ENCODE results near the gene ALG10. TPM values are rescaled to one million over a fixed set of nuclear protein-coding genes. Genes with fewer than 3 reads are reported as not detected.

ALG10 gene
- total RNA-seq, 1 experiment from 2014 or later = 13.0 TPM

DNA sequence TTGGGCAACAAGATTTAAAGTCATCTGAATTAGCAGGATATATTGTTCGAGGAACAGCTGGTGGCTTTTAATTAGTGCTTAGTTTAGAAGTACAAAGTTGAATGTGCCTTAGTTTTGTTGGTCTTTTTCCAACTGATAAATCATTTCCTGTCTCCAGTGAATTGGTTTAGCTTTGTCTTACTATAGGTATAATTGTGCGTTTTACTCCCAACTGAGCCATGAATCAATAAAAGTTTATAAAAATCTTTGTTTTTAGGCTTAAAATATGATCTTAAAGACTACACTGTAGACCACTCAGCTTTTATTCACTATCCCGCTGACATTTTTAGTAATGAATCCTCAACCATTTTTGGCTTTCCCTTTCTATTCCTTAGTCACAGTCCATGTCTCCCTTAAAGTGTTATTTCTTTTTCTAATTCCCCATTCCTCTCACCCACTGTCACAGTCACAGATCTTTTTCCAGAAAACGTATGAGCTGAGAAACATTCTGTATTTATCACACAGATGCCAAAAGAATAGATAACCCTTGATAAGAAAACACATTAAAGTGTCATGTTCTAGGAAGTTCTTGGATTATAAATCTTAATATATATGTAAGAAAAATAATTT, 34.0 kb upstream of the ALG10 start:
- no CpG with 5 or more reads among the region's 4 CpGs for WGBS (ENCODE audit: extremely low coverage, insufficient read length, low lambda C conversion rate)
- Histone ChIP-seq H2AK5ac (ENCODE audit: insufficient read length, low read length) (no peak overlapping the region), H4K20me1 (ENCODE audit: control insufficient read depth, insufficient read depth, insufficient read length) (no peaks in the 10 kb centered on the region)

More for the DNA sequence above, 34.0 kb upstream of the ALG10 start:
- Histone ChIP-seq H3K14ac (ENCODE audit: insufficient read depth, low read length) (no peak overlapping the region), H3T11ph (ENCODE audit: low read length) (no peak overlapping the region), H3K27me3 (ENCODE audit: insufficient read depth, low read length) (no peaks in the 10 kb centered on the region), H4K8ac (replicated peaks; ENCODE audit: insufficient read length, low read depth, low read length) (no peak overlapping the region), H3K4me2 (ENCODE audit: insufficient read depth, insufficient read length, low read length) (no peak overlapping the region), H3K4ac (ENCODE audit: low read depth, low read length) (no peak overlapping the region), H2BK5ac (ENCODE audit: insufficient read length, low read length) (no peak overlapping the region), H2AFZ (ENCODE audit: low read length) (no peak overlapping the region), H3K56ac (ENCODE audit: insufficient read length, low read depth, low read length) (no peak overlapping the region), H3K23ac (ENCODE audit: insufficient read length, low read depth, low read length) (no peak overlapping the region), H3K79me2 (ENCODE audit: insufficient read depth, low read length) (no peaks in the 10 kb centered on the region), H2BK15ac (ENCODE audit: low read depth, low read length) (no peak overlapping the region), H3K9ac (ENCODE audit: extremely low read depth, insufficient read length, low read length) (no peak overlapping the region), H3K18ac (ENCODE audit: insufficient read length, low read depth, low read length) (no peak overlapping the region), H4K91ac (ENCODE audit: insufficient read length, low read depth, low read length) (no peak overlapping the region), H3K4me1 (ENCODE audit: insufficient read depth, low read length) (no peaks in the 10 kb centered on the region), H3K9me3 (ENCODE audit: control insufficient read depth, low read depth, low read length) (no peaks in the 10 kb centered on the region), H3K79me1 (ENCODE audit: insufficient read depth, low read depth, low read length, poor library complexity, severe bottlenecking) (no peaks in the 10 kb centered on the region), H3K23me2 (ENCODE audit: insufficient read length, low read depth, low read length, poor library complexity, severe bottlenecking) (no peaks in the 10 kb centered on the region), H4K5ac (ENCODE audit: insufficient read length, low read depth, low read length) (no peak overlapping the region), H2BK120ac (ENCODE audit: low read depth, low read length, poor library complexity, severe bottlenecking) (no peak overlapping the region), H2BK12ac (ENCODE audit: insufficient read length, low read depth, low read length) (no peak overlapping the region), H3K27ac (ENCODE audit: insufficient read length, low read depth, low read length) (no peak overlapping the region), H2BK20ac (ENCODE audit: low read depth, low read length, poor library complexity, severe bottlenecking) (no peak overlapping the region)
- TF ChIP-seq, protein P1, sequence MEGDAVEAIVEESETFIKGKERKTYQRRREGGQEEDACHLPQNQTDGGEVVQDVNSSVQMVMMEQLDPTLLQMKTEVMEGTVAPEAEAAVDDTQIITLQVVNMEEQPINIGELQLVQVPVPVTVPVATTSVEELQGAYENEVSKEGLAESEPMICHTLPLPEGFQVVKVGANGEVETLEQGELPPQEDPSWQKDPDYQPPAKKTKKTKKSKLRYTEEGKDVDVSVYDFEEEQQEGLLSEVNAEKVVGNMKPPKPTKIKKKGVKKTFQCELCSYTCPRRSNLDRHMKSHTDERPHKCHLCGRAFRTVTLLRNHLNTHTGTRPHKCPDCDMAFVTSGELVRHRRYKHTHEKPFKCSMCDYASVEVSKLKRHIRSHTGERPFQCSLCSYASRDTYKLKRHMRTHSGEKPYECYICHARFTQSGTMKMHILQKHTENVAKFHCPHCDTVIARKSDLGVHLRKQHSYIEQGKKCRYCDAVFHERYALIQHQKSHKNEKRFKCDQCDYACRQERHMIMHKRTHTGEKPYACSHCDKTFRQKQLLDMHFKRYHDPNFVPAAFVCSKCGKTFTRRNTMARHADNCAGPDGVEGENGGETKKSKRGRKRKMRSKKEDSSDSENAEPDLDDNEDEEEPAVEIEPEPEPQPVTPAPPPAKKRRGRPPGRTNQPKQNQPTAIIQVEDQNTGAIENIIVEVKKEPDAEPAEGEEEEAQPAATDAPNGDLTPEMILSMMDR (conservative IDR thresholded peaks at IDR 0.05) = no peak
- no peak for DNase-seq
- Mint-ChIP-seq H3K27me3 (ENCODE audit: low read depth) (no peaks in the 10 kb centered on the region), H3K9me3 (no peaks in the 10 kb centered on the region), H3K4me1 (no peaks in the 10 kb centered on the region), H3K4me3 (no peak overlapping the region), H3K27ac (no peak overlapping the region), H3K36me3 (ENCODE audit: insufficient read depth in 1 of 3, low read depth in 3 of 3) (no peaks in the 10 kb centered on the region)

Data from H9 (cell line).